HepG2 (cell line): ENCODE results near the gene NDOR1. TPM values are rescaled to one million over a fixed set of nuclear protein-coding genes. Genes with fewer than 3 reads are reported as not detected.
A peak's percentile ranks its signal among the peaks of the same experiment; 100 is the strongest.

ENCODE experiments used
- CBX5 ChIP-seq: sonication (generic); formaldehyde crosslinking; IDR thresholded peaks from 2 replicates; pipeline ENCODE4 v1.4.0; 2020; ENCODE audit warnings: missing genetic modification reagents, borderline replicate concordance
- FOXJ3 ChIP-seq: sonication (generic); formaldehyde crosslinking; IDR thresholded peaks from 2 replicates; pipeline ENCODE4 v1.4.0; 2020; ENCODE audit warnings: missing genetic modification reagents, mild to moderate bottlenecking, borderline replicate concordance
- KLF12 ChIP-seq: sonication (generic); formaldehyde crosslinking; IDR thresholded peaks from 2 replicates; pipeline ENCODE4 v1.4.0; 2020; ENCODE audit warnings: missing genetic modification reagents, borderline replicate concordance
- KLF13 ChIP-seq: sonication (generic); formaldehyde crosslinking; IDR thresholded peaks from 2 replicates; pipeline ENCODE4 v1.4.0; 2020; ENCODE audit warnings: mild to moderate bottlenecking, missing genetic modification reagents
- SMAD9 ChIP-seq: sonication (generic); formaldehyde crosslinking; IDR thresholded peaks from 2 replicates; pipeline ENCODE4 v1.5.1; 2020; ENCODE audit warnings: mild to moderate bottlenecking, missing genetic modification reagents
- YY1 ChIP-seq: IDR thresholded peaks from 2 replicates; pipeline ENCODE4 v1.6.1; 2011; ENCODE audit warnings: low read length, low read depth, moderate library complexity, mild to moderate bottlenecking; ENCODE audit not compliant: insufficient read depth, insufficient replicate concordance
- ZNF670 ChIP-seq: sonication (generic); formaldehyde crosslinking; IDR thresholded peaks from 2 replicates; pipeline ENCODE4 v1.8.0; 2022; ENCODE audit warnings: mild to moderate bottlenecking, missing genetic modification reagents, borderline replicate concordance
- polyA plus RNA-seq, 8 experiments: library from polyadenylated mRNA; depleted of rRNA in 3 of 8; stranded (reverse) in 7 of 8; unstranded in 1 of 8; fragments of >200 nt; fragmentation: Illumina TruSeq in 4 of 8; extraction: Trizol in 4 of 8; gene quantifications; 2 replicates each; pipeline versions ENCODE4 v1.2.1 to v1.2.3, GENCODE V29; 2011 to 2016; ENCODE audit warnings: low read depth in 4 of 8, missing spikeins in 1 of 8, mixed read lengths in 1 of 8; ENCODE audit not compliant: insufficient read depth in 1 of 8
- total RNA-seq, 5 experiments: library from RNA; depleted of rRNA; stranded (reverse); fragments of >200 nt; fragmentation: Illumina TruSeq; extraction: Trizol; gene quantifications; 2 replicates each; pipeline ENCODE4 v1.2.3, GENCODE V29; 2016; ENCODE audit warnings: low read depth in 1 of 5
- TF ChIP-seq, protein P1 (sequence below): fragments of 450-650 bp; IDR thresholded peaks from 2 replicates; pipeline ENCODE4 v1.6.1; 2017
- TF ChIP-seq, protein P2 (sequence below): sonication (generic); formaldehyde crosslinking; IDR thresholded peaks from 2 replicates; pipeline ENCODE4 v1.4.0; 2020; ENCODE audit warnings: missing genetic modification reagents, borderline replicate concordance
- TF ChIP-seq, protein P3 (sequence below): sonication (generic); formaldehyde crosslinking; IDR thresholded peaks from 2 replicates; pipeline ENCODE4 v1.8.0; 2022; ENCODE audit warnings: mild to moderate bottlenecking, missing genetic modification reagents, borderline replicate concordance
- TF ChIP-seq, protein P4 (sequence below): sonication (generic); formaldehyde crosslinking; IDR thresholded peaks from 2 replicates; pipeline ENCODE4 v1.4.0; 2020; ENCODE audit warnings: mild to moderate bottlenecking, missing genetic modification reagents
- TF ChIP-seq, protein P5 (sequence below): sonication (generic); formaldehyde crosslinking; IDR thresholded peaks from 2 replicates; pipeline ENCODE4 v1.5.1; 2020; ENCODE audit warnings: missing genetic modification reagents, mild to moderate bottlenecking, borderline replicate concordance

NDOR1 gene
- total and polyA plus RNA-seq, 2 of the 13 experiments (the other 11 are each of a cell fraction or from before 2014, with no cell fraction given), result 3.6 to 8.7 TPM

DNA sequence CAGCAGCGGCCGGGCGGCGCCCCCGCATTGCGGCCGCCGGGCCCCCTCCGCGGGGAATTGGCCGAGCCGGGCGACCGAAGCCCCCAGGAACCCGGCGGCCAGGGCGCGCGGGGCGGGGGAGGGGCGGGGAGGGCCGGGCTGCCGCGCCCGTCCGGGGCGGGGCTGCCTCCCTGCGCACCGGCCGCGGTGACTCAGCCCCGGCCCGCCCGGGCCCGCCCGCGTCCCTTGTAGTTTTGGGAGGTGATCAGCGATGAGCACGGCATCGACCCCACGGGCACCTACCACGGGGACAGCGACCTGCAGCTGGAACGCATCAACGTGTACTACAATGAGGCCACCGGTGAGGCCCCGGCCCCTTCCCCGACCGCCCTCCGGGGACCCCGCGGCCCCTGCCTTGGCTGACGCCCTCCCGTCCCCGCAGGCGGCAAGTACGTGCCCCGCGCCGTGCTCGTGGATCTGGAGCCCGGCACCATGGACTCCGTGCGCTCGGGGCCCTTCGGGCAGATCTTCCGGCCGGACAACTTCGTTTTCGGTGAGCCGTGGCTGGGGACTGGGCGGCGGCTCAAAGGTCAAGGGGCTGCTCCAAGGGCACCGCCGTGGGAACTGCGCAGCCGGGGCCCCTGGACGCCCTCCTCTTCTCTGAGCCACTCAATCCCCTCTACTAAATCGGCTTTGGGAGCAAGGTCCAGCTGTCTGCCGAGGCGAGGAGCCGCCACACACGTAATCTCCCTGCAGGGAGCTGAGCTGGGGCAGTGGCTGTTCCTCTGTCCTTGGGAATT lies 36.2 kb downstream of the NDOR1 start (continued):
- TF ChIP-seq KLF13 (no peak), KLF12 (no peak), CBX5 (CRISPR knock-in tag) (no peak), ZNF670 (CRISPR knock-in tag) (0 out of 2 replicates have a peak, but pooled peaks have one; percentile 15), FOXJ3 (CRISPR knock-in tag) (0 out of 2 replicates have a peak, but pooled peaks have one; percentile 22), YY1 (no peak), SMAD9 (0 out of 2 replicates have a peak, but pooled peaks have one; percentile 55)
- TF ChIP-seq, protein P1, sequence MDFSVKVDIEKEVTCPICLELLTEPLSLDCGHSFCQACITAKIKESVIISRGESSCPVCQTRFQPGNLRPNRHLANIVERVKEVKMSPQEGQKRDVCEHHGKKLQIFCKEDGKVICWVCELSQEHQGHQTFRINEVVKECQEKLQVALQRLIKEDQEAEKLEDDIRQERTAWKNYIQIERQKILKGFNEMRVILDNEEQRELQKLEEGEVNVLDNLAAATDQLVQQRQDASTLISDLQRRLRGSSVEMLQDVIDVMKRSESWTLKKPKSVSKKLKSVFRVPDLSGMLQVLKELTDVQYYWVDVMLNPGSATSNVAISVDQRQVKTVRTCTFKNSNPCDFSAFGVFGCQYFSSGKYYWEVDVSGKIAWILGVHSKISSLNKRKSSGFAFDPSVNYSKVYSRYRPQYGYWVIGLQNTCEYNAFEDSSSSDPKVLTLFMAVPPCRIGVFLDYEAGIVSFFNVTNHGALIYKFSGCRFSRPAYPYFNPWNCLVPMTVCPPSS, result no peak
- TF ChIP-seq, protein P2, sequence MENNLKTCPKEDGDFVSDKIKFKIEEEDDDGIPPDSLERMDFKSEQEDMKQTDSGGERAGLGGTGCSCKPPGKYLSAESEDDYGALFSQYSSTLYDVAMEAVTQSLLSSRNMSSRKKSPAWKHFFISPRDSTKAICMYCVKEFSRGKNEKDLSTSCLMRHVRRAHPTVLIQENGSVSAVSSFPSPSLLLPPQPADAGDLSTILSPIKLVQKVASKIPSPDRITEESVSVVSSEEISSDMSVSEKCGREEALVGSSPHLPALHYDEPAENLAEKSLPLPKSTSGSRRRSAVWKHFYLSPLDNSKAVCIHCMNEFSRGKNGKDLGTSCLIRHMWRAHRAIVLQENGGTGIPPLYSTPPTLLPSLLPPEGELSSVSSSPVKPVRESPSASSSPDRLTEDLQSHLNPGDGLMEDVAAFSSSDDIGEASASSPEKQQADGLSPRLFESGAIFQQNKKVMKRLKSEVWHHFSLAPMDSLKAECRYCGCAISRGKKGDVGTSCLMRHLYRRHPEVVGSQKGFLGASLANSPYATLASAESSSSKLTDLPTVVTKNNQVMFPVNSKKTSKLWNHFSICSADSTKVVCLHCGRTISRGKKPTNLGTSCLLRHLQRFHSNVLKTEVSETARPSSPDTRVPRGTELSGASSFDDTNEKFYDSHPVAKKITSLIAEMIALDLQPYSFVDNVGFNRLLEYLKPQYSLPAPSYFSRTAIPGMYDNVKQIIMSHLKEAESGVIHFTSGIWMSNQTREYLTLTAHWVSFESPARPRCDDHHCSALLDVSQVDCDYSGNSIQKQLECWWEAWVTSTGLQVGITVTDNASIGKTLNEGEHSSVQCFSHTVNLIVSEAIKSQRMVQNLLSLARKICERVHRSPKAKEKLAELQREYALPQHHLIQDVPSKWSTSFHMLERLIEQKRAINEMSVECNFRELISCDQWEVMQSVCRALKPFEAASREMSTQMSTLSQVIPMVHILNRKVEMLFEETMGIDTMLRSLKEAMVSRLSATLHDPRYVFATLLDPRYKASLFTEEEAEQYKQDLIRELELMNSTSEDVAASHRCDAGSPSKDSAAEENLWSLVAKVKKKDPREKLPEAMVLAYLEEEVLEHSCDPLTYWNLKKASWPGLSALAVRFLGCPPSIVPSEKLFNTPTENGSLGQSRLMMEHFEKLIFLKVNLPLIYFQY, result no peak
- TF ChIP-seq, protein P3, sequence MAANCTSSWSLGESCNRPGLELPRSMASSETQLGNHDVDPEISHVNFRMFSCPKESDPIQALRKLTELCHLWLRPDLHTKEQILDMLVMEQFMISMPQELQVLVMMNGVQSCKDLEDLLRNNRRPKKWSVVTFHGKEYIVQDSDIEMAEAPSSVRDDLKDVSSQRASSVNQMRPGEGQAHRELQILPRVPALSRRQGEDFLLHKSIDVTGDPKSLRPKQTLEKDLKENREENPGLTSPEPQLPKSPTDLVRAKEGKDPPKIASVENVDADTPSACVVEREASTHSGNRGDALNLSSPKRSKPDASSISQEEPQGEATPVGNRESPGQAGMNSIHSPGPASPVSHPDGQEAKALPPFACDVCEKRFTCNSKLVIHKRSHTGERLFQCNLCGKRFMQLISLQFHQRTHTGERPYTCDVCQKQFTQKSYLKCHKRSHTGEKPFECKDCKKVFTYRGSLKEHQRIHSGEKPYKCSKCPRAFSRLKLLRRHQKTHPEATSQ (CRISPR knock-in tag), result 0 out of 2 replicates have a peak, but pooled peaks have one; percentile 33
- TF ChIP-seq, protein P4, sequence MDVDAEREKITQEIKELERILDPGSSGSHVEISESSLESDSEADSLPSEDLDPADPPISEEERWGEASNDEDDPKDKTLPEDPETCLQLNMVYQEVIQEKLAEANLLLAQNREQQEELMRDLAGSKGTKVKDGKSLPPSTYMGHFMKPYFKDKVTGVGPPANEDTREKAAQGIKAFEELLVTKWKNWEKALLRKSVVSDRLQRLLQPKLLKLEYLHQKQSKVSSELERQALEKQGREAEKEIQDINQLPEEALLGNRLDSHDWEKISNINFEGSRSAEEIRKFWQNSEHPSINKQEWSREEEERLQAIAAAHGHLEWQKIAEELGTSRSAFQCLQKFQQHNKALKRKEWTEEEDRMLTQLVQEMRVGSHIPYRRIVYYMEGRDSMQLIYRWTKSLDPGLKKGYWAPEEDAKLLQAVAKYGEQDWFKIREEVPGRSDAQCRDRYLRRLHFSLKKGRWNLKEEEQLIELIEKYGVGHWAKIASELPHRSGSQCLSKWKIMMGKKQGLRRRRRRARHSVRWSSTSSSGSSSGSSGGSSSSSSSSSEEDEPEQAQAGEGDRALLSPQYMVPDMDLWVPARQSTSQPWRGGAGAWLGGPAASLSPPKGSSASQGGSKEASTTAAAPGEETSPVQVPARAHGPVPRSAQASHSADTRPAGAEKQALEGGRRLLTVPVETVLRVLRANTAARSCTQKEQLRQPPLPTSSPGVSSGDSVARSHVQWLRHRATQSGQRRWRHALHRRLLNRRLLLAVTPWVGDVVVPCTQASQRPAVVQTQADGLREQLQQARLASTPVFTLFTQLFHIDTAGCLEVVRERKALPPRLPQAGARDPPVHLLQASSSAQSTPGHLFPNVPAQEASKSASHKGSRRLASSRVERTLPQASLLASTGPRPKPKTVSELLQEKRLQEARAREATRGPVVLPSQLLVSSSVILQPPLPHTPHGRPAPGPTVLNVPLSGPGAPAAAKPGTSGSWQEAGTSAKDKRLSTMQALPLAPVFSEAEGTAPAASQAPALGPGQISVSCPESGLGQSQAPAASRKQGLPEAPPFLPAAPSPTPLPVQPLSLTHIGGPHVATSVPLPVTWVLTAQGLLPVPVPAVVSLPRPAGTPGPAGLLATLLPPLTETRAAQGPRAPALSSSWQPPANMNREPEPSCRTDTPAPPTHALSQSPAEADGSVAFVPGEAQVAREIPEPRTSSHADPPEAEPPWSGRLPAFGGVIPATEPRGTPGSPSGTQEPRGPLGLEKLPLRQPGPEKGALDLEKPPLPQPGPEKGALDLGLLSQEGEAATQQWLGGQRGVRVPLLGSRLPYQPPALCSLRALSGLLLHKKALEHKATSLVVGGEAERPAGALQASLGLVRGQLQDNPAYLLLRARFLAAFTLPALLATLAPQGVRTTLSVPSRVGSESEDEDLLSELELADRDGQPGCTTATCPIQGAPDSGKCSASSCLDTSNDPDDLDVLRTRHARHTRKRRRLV (CRISPR knock-in tag), result peak; percentile 59; the same call in 1 of the 2 replicates
- TF ChIP-seq, protein P5, sequence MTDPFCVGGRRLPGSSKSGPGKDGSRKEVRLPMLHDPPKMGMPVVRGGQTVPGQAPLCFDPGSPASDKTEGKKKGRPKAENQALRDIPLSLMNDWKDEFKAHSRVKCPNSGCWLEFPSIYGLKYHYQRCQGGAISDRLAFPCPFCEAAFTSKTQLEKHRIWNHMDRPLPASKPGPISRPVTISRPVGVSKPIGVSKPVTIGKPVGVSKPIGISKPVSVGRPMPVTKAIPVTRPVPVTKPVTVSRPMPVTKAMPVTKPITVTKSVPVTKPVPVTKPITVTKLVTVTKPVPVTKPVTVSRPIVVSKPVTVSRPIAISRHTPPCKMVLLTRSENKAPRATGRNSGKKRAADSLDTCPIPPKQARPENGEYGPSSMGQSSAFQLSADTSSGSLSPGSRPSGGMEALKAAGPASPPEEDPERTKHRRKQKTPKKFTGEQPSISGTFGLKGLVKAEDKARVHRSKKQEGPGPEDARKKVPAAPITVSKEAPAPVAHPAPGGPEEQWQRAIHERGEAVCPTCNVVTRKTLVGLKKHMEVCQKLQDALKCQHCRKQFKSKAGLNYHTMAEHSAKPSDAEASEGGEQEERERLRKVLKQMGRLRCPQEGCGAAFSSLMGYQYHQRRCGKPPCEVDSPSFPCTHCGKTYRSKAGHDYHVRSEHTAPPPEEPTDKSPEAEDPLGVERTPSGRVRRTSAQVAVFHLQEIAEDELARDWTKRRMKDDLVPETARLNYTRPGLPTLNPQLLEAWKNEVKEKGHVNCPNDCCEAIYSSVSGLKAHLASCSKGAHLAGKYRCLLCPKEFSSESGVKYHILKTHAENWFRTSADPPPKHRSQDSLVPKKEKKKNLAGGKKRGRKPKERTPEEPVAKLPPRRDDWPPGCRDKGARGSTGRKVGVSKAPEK (CRISPR knock-in tag), result no peak
